NCI-H1694 (cell line): Measurements from ENCODE around the gene SYNE3.
"Not testable (repeated sequence)": the region's sequence is repeated elsewhere in the genome, so short reads cannot be mapped to it uniquely, and the experiment has no call there.

Experiments
- DNase-seq: peaks from one replicate; lab custom pipeline; 2025; lab: John Stamatoyannopoulos, UW

The SYNE3 gene

GRCh38 chr14:95523815-95524448 is 7.5 kb upstream of the SYNE3 start:
- DNase-seq = no peak

GRCh38 chr14:95523051-95523814 is 6.8 kb upstream of the SYNE3 start:
- no peak for DNase-seq

- DNase-seq = no peak
These were observed 6.1 kb upstream of the SYNE3 start for GRCh38 chr14:95522556-95522955.

- DNase-seq = no peak
These were observed 5.7 kb upstream of the SYNE3 start for GRCh38 chr14:95522116-95522515.

- DNase-seq = no peak
These were observed 4.6 kb upstream of the SYNE3 start for GRCh38 chr14:95521001-95521400.

GRCh38 chr14:95520346-95520745 is 3.9 kb upstream of the SYNE3 start:
- no peak for DNase-seq

- DNase-seq = no peak
These were observed 3.2 kb upstream of the SYNE3 start for GRCh38 chr14:95519699-95520098.

- no peak for DNase-seq
These were observed 1.7 kb upstream of the SYNE3 start for GRCh38 chr14:95518045-95518751.

GRCh38 chr14:95515596-95516552 is 576 bp downstream of the SYNE3 start:
- DNase-seq = peak; percentile 65

- no peak for DNase-seq
These were observed 1.4 kb downstream of the SYNE3 start for GRCh38 chr14:95515080-95515489.

GRCh38 chr14:95514131-95515079 is 2.0 kb downstream of the SYNE3 start:
- no peak for DNase-seq

GRCh38 chr14:95513291-95513690 is 3.2 kb downstream of the SYNE3 start:
- DNase-seq = no peak

GRCh38 chr14:95511687-95512086 is 4.8 kb downstream of the SYNE3 start:
- DNase-seq = no peak

GRCh38 chr14:95510804-95511203 is 5.6 kb downstream of the SYNE3 start:
- DNase-seq = no peak

GRCh38 chr14:95510344-95510743 is 6.1 kb downstream of the SYNE3 start:
- not testable (repeated sequence) for DNase-seq

GRCh38 chr14:95509495-95509894 is 7.0 kb downstream of the SYNE3 start:
- no peak for DNase-seq

- DNase-seq = no peak
These were observed 8.1 kb downstream of the SYNE3 start for GRCh38 chr14:95508377-95508776.

- no peak for DNase-seq
These were observed 8.7 kb downstream of the SYNE3 start for GRCh38 chr14:95507701-95508103.

- no peak for DNase-seq
These were observed 9.3 kb downstream of the SYNE3 start for GRCh38 chr14:95507174-95507573.

GRCh38 chr14:95505030-95505589 is 11.3 kb downstream of the SYNE3 start:
- DNase-seq = no peak
